H9 (cell line): Measurements from ENCODE around the gene GIT1. TPM values are rescaled to one million over a fixed set of nuclear protein-coding genes. Genes with fewer than 3 reads are reported as not detected.

Experiments used
- DNase-seq: peaks from one replicate; pipeline ENCODE4 v3.0.0-alpha.2; 2017
- H2AFZ ChIP-seq: one replicate; pipeline ENCODE4 v1.6.1; 2013; ENCODE audit warnings: mild to moderate bottlenecking, low read length, control low read depth, moderate library complexity
- H2AK5ac ChIP-seq: 2 replicates; pipeline ENCODE4 v1.6.1; 2013; ENCODE audit warnings: low read length, control low read depth, mixed read lengths; ENCODE audit not compliant: insufficient read length
- H2BK120ac ChIP-seq: one replicate; pipeline ENCODE4 v1.6.1; 2013; ENCODE audit warnings: low read depth, mild to moderate bottlenecking, low read length, control low read depth, inconsistent platforms; ENCODE audit not compliant: poor library complexity, severe bottlenecking
- H2BK12ac ChIP-seq: 2 replicates; pipeline ENCODE4 v1.6.1; 2013; ENCODE audit warnings: low read length, control low read depth, mixed read lengths, low read depth; ENCODE audit not compliant: insufficient read length
- H2BK15ac ChIP-seq: 2 replicates; pipeline ENCODE4 v1.6.1; 2013; ENCODE audit warnings: low read depth, low read length, control low read depth
- H2BK20ac ChIP-seq: one replicate; pipeline ENCODE4 v1.6.1; 2013; ENCODE audit warnings: low read depth, mild to moderate bottlenecking, low read length, control low read depth, inconsistent platforms; ENCODE audit not compliant: poor library complexity, severe bottlenecking
- H2BK5ac ChIP-seq: 2 replicates; pipeline ENCODE4 v1.6.1; 2013; ENCODE audit warnings: low read length, control low read depth, mixed read lengths; ENCODE audit not compliant: insufficient read length
- H3K14ac ChIP-seq: 2 replicates; pipeline ENCODE4 v1.6.1; 2013; ENCODE audit warnings: low read length, control low read depth; ENCODE audit not compliant: insufficient read depth
- H3K18ac ChIP-seq: 2 replicates; pipeline ENCODE4 v1.6.1; 2013; ENCODE audit warnings: low read depth, mild to moderate bottlenecking, mixed read lengths, low read length, control low read depth; ENCODE audit not compliant: insufficient read length
- H3K23ac ChIP-seq: 2 replicates; pipeline ENCODE4 v1.6.1; 2013; ENCODE audit warnings: low read length, control low read depth, mixed read lengths, low read depth; ENCODE audit not compliant: insufficient read length
- H3K23me2 ChIP-seq: 2 replicates; pipeline ENCODE4 v1.6.1; 2013; ENCODE audit warnings: low read depth, mild to moderate bottlenecking, mixed read lengths, low read length, control low read depth; ENCODE audit not compliant: insufficient read length, poor library complexity, severe bottlenecking
- H3K27ac ChIP-seq: 2 replicates; pipeline ENCODE4 v1.5.1; 2013; ENCODE audit warnings: low read length, control low read depth, mixed read lengths, low read depth; ENCODE audit not compliant: insufficient read length
- H3K27me3 ChIP-seq: 2 replicates; pipeline ENCODE4 v1.6.1; 2013; ENCODE audit warnings: low read length, control low read depth, inconsistent platforms; ENCODE audit not compliant: insufficient read depth
- H3K4ac ChIP-seq: 2 replicates; pipeline ENCODE4 v1.6.1; 2013; ENCODE audit warnings: low read depth, mild to moderate bottlenecking, control low read depth, inconsistent platforms, low read length, moderate library complexity
- H3K4me1 ChIP-seq: 2 replicates; pipeline ENCODE4 v1.6.1; 2013; ENCODE audit warnings: low read length, control low read depth, inconsistent platforms; ENCODE audit not compliant: insufficient read depth
- H3K4me2 ChIP-seq: 2 replicates; pipeline ENCODE4 v1.6.1; 2013; ENCODE audit warnings: low read length, control low read depth, mixed read lengths; ENCODE audit not compliant: insufficient read length, insufficient read depth
- H3K56ac ChIP-seq: 2 replicates; pipeline ENCODE4 v1.6.1; 2013; ENCODE audit warnings: low read depth, mild to moderate bottlenecking, mixed read lengths, low read length, control low read depth; ENCODE audit not compliant: insufficient read length
- H3K79me1 ChIP-seq: 2 replicates; pipeline ENCODE4 v1.6.1; 2013; ENCODE audit warnings: low read depth, mild to moderate bottlenecking, moderate library complexity, low read length, control low read depth, inconsistent platforms; ENCODE audit not compliant: insufficient read depth, poor library complexity, severe bottlenecking
- H3K79me2 ChIP-seq: 2 replicates; pipeline ENCODE4 v1.6.1; 2013; ENCODE audit warnings: low read length, control low read depth, inconsistent platforms; ENCODE audit not compliant: insufficient read depth
- H3K9ac ChIP-seq: 2 replicates; pipeline ENCODE4 v1.6.1; 2013; ENCODE audit warnings: low read length, control low read depth, mixed read lengths; ENCODE audit not compliant: insufficient read length; ENCODE audit errors: extremely low read depth
- H3K9me3 ChIP-seq: one replicate; pipeline ENCODE4 v1.6.1; 2013; ENCODE audit warnings: low read depth, low read length, inconsistent platforms; ENCODE audit not compliant: control insufficient read depth
- H3T11ph ChIP-seq: one replicate; pipeline ENCODE4 v1.6.1; 2013; ENCODE audit warnings: mild to moderate bottlenecking, low read length, control low read depth, inconsistent platforms
- H4K20me1 ChIP-seq: one replicate; pipeline ENCODE4 v1.6.1; 2013; ENCODE audit not compliant: control insufficient read depth, insufficient read length, insufficient read depth
- H4K5ac ChIP-seq: 2 replicates; pipeline ENCODE4 v1.6.1; 2013; ENCODE audit warnings: low read depth, mild to moderate bottlenecking, mixed read lengths, low read length, control low read depth; ENCODE audit not compliant: insufficient read length
- H4K8ac ChIP-seq: replicated peaks from 2 replicates; pipeline ENCODE4 v1.6.1; 2013; ENCODE audit warnings: low read length, control low read depth, mixed read lengths, low read depth; ENCODE audit not compliant: insufficient read length
- H4K91ac ChIP-seq: 2 replicates; pipeline ENCODE4 v1.6.1; 2013; ENCODE audit warnings: low read depth, mild to moderate bottlenecking, moderate library complexity, mixed read lengths, low read length, control low read depth; ENCODE audit not compliant: insufficient read length
- H3K27ac Mint-ChIP-seq, 3 experiments: 2 replicates in 2 of 3; 3 replicates in 1 of 3; pipeline ENCODE4 v1.8.0; 2020 to 2021; ENCODE audit warnings: mixed read lengths in 3 of 3, mild to moderate bottlenecking in 1 of 3, moderate library complexity in 1 of 3
- H3K27me3 Mint-ChIP-seq: 2 replicates; pipeline ENCODE4 v1.8.0; 2021; ENCODE audit warnings: low read depth, mild to moderate bottlenecking, moderate library complexity, mixed read lengths
- H3K36me3 Mint-ChIP-seq, 3 experiments: 2 replicates in 2 of 3; 3 replicates in 1 of 3; pipeline ENCODE4 v1.8.0; 2020 to 2021; ENCODE audit warnings: low read depth in 3 of 3, mixed read lengths in 3 of 3; ENCODE audit not compliant: insufficient read depth in 1 of 3
- H3K4me1 Mint-ChIP-seq, 2 experiments: 2 replicates each; pipeline ENCODE4 v1.8.0; 2020; ENCODE audit warnings: mixed read lengths in 2 of 2
- H3K4me3 Mint-ChIP-seq, 2 experiments: 2 replicates in 1 of 2; 3 replicates in 1 of 2; pipeline ENCODE4 v1.8.0; 2020 to 2021; ENCODE audit warnings: mild to moderate bottlenecking in 2 of 2, mixed read lengths in 2 of 2, moderate library complexity in 1 of 2
- H3K9me3 Mint-ChIP-seq, 2 experiments: 2 replicates in 1 of 2; 3 replicates in 1 of 2; pipeline ENCODE4 v1.8.0; 2020; ENCODE audit warnings: mild to moderate bottlenecking in 2 of 2, mixed read lengths in 2 of 2, moderate library complexity in 1 of 2
- WGBS: extraction: QIAGEN DNeasy Blood & Tissue Kit; methylation state at CpG from one replicate; pipeline ENCODE4 v1.1.7; 2013; ENCODE audit warnings: missing lambda C conversion rate, low lambda C conversion rate, mixed read lengths; ENCODE audit not compliant: insufficient read length; ENCODE audit errors: extremely low coverage; 5-methylcytosine and 5-hydroxymethylcytosine counted together
- total RNA-seq: library from RNA; stranded (reverse); gene quantifications from 2 replicates; pipeline ENCODE4 v1.2.1, GENCODE V29; 2021
- TF ChIP-seq, protein P1 (sequence below): fragments of 200-600 bp; sonication (generic); conservative IDR thresholded peaks from 3 replicates; pipeline ENCODE4 v1.8.0; 2021; ENCODE audit warnings: antibody characterized with exemption, mild to moderate bottlenecking

The GIT1 gene
- total RNA-seq, 1 experiment from 2014 or later: 47.4 TPM

DNA sequence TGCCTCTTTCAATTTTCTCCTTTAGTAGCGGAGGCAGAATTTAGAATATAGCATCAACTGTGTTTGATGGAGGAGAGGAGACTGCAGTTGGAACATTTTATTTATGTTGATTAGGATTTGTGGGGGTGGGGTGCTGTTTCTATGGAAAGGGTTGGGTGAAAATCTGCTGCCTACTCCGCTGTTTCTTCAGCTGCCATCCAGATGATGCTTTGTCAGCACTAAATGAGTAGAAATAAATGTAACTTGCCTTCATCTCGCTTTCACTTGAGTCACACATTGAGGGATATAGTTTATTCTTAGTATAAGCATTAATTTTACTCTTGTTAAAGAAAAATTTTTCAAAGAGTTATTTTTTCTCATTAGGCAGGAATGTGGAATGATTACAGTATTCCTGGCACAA, 64.8 kb downstream of the GIT1 start:
- H3K79me1 ChIP-seq: no peaks in the 10 kb centered on the region
- H3T11ph ChIP-seq: no peak overlapping the region
- DNase-seq: no peak
- H3K23ac ChIP-seq: no peak overlapping the region
- no peaks in the 10 kb centered on the region for H3K27me3 ChIP-seq
- no peak overlapping the region for H2BK5ac ChIP-seq
- H3K4me1 ChIP-seq: no peaks in the 10 kb centered on the region
- H4K5ac ChIP-seq: no peak overlapping the region
- no peak overlapping the region for H4K91ac ChIP-seq
- no peaks in the 10 kb centered on the region for H4K20me1 ChIP-seq
- H3K18ac ChIP-seq: no peak overlapping the region
- no peak overlapping the region for H3K4ac ChIP-seq
- H3K23me2 ChIP-seq: no peaks in the 10 kb centered on the region
- H3K4me2 ChIP-seq: no peak overlapping the region
- H3K14ac ChIP-seq: no peak overlapping the region
- H3K27ac Mint-ChIP-seq: no peak overlapping the region
- H4K8ac ChIP-seq: no peak overlapping the region
- no CpG with 5 or more reads among the region's 3 CpGs for WGBS
- peaks cover 12 to 71% (median 39%) of the 10 kb centered on the region in 3 experiments for H3K36me3 Mint-ChIP-seq
- no peak overlapping the region for H2BK120ac ChIP-seq
- no peaks in the 10 kb centered on the region for H3K79me2 ChIP-seq
- no peak overlapping the region for H2BK12ac ChIP-seq
- H2BK15ac ChIP-seq: no peak overlapping the region
- H2BK20ac ChIP-seq: no peak overlapping the region
- H3K56ac ChIP-seq: no peak overlapping the region
- H3K4me1 Mint-ChIP-seq: no peaks in the 10 kb centered on the region
- H3K27me3 Mint-ChIP-seq: no peaks in the 10 kb centered on the region
- H3K27ac ChIP-seq: no peak overlapping the region
- H3K9me3 ChIP-seq: no peaks in the 10 kb centered on the region
- no peak overlapping the region for H2AK5ac ChIP-seq
- TF ChIP-seq, protein P1, sequence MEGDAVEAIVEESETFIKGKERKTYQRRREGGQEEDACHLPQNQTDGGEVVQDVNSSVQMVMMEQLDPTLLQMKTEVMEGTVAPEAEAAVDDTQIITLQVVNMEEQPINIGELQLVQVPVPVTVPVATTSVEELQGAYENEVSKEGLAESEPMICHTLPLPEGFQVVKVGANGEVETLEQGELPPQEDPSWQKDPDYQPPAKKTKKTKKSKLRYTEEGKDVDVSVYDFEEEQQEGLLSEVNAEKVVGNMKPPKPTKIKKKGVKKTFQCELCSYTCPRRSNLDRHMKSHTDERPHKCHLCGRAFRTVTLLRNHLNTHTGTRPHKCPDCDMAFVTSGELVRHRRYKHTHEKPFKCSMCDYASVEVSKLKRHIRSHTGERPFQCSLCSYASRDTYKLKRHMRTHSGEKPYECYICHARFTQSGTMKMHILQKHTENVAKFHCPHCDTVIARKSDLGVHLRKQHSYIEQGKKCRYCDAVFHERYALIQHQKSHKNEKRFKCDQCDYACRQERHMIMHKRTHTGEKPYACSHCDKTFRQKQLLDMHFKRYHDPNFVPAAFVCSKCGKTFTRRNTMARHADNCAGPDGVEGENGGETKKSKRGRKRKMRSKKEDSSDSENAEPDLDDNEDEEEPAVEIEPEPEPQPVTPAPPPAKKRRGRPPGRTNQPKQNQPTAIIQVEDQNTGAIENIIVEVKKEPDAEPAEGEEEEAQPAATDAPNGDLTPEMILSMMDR: no peak
- no peak overlapping the region for H3K9ac ChIP-seq
- H3K4me3 Mint-ChIP-seq: no peak overlapping the region
- H2AFZ ChIP-seq: no peak overlapping the region
- H3K9me3 Mint-ChIP-seq: no peaks in the 10 kb centered on the region

Other genes starting within 250 kb of the GIT1 start
- gene TAOK1, start 199.3 kb downstream of the GIT1 start, total RNA-seq: 85.9 and 93.0 TPM in 2 replicates
- 1.7 and 2.5 TPM in 2 replicates for gene ABHD15, start 22.6 kb downstream of the GIT1 start, total RNA-seq
- 27.1 and 28.1 TPM in 2 replicates for gene TP53I13, start 20.9 kb downstream of the GIT1 start, total RNA-seq
- gene ANKRD13B, start 3.5 kb upstream of the GIT1 start, total RNA-seq: 21.6 and 24.2 TPM in 2 replicates
- 2.3 and 2.6 TPM in 2 replicates for gene CORO6, start 33.3 kb upstream of the GIT1 start, total RNA-seq